ENCODE data around the gene SNX19. TPM values are rescaled to one million over a fixed set of nuclear protein-coding genes. Genes with fewer than 3 reads are reported as not detected.
A peak's percentile ranks its signal among the peaks of the same experiment; 100 is the strongest.

The SNX19 gene
- total and polyA plus RNA-seq, 2 experiments from 2014 or later = 5.2 to 30.0 TPM

- peaks cover 1% of the 10 kb centered on the region for H3K27me3 Mint-ChIP-seq (ENCODE audit: insufficient read depth, low read depth, poor library complexity)
- Histone ChIP-seq H4K20me1 (replicated peaks; ENCODE audit: insufficient read depth) (no peaks in the 10 kb centered on the region), H3K9me2 (ENCODE audit: insufficient read depth) (no peaks in the 10 kb centered on the region; the same call in 1 of the 2 replicates), H3K27me3 (ENCODE audit: insufficient read depth) (no peaks in the 10 kb centered on the region), H3K4me3 (no peak overlapping the region), H3K4me2 (no peak overlapping the region), H3K36me3 (ENCODE audit: insufficient read depth) (no peaks in the 10 kb centered on the region), H2AFZ (peak overlapping the region; percentile 91), H3K27ac (ENCODE audit: low read depth) (no peak overlapping the region), H3F3A (replicated peaks; ENCODE audit: low read depth) (no peaks in the 10 kb centered on the region), H3K79me2 (replicated peaks; ENCODE audit: insufficient read depth) (no peaks in the 10 kb centered on the region), H3K4me1 (ENCODE audit: insufficient read depth) (no peaks in the 10 kb centered on the region)
- DNase-seq (ENCODE audit: low spot score) (no peak), ATAC-seq (no peak)
- H3K4me1 Mint-ChIP-seq = no peaks in the 10 kb centered on the region; the same call in 2 of the 3 replicates
- H3K27ac Mint-ChIP-seq = no peak overlapping the region
- TF ChIP-seq REST (IDR thresholded peaks at IDR 0.05; ENCODE audit: unreplicated experiment) (no peak), ETS1 (IDR thresholded peaks at IDR 0.05) (no peak), NANOG (IDR thresholded peaks at IDR 0.05; ENCODE audit: borderline replicate concordance) (no peak), CREB1 (CRISPR knock-in tag; IDR thresholded peaks at IDR 0.05; ENCODE audit: low read depth) (no peak), POLR2AphosphoS5 (IDR thresholded peaks at IDR 0.05; ENCODE audit: low read depth) (no peak), ZNF114 (CRISPR knock-in tag; IDR thresholded peaks at IDR 0.05) (no peak), JUNB (IDR thresholded peaks at IDR 0.05; ENCODE audit: unreplicated experiment) (no peak), EZH2phosphoT487 (IDR thresholded peaks at IDR 0.05; ENCODE audit: unreplicated experiment) (no peak), ZNF331 (CRISPR knock-in tag; IDR thresholded peaks at IDR 0.05; ENCODE audit: low read depth) (no peak), EZH2 (IDR thresholded peaks at IDR 0.05; ENCODE audit: low read depth, unreplicated experiment) (no peak), STAT1 (IDR thresholded peaks at IDR 0.05; ENCODE audit: unreplicated experiment) (no peak)
- TF ChIP-seq, protein P1, sequence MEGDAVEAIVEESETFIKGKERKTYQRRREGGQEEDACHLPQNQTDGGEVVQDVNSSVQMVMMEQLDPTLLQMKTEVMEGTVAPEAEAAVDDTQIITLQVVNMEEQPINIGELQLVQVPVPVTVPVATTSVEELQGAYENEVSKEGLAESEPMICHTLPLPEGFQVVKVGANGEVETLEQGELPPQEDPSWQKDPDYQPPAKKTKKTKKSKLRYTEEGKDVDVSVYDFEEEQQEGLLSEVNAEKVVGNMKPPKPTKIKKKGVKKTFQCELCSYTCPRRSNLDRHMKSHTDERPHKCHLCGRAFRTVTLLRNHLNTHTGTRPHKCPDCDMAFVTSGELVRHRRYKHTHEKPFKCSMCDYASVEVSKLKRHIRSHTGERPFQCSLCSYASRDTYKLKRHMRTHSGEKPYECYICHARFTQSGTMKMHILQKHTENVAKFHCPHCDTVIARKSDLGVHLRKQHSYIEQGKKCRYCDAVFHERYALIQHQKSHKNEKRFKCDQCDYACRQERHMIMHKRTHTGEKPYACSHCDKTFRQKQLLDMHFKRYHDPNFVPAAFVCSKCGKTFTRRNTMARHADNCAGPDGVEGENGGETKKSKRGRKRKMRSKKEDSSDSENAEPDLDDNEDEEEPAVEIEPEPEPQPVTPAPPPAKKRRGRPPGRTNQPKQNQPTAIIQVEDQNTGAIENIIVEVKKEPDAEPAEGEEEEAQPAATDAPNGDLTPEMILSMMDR (conservative IDR thresholded peaks at IDR 0.05; ENCODE audit: low read depth in 2 of 2) = no peak
- TF ChIP-seq, protein P2, sequence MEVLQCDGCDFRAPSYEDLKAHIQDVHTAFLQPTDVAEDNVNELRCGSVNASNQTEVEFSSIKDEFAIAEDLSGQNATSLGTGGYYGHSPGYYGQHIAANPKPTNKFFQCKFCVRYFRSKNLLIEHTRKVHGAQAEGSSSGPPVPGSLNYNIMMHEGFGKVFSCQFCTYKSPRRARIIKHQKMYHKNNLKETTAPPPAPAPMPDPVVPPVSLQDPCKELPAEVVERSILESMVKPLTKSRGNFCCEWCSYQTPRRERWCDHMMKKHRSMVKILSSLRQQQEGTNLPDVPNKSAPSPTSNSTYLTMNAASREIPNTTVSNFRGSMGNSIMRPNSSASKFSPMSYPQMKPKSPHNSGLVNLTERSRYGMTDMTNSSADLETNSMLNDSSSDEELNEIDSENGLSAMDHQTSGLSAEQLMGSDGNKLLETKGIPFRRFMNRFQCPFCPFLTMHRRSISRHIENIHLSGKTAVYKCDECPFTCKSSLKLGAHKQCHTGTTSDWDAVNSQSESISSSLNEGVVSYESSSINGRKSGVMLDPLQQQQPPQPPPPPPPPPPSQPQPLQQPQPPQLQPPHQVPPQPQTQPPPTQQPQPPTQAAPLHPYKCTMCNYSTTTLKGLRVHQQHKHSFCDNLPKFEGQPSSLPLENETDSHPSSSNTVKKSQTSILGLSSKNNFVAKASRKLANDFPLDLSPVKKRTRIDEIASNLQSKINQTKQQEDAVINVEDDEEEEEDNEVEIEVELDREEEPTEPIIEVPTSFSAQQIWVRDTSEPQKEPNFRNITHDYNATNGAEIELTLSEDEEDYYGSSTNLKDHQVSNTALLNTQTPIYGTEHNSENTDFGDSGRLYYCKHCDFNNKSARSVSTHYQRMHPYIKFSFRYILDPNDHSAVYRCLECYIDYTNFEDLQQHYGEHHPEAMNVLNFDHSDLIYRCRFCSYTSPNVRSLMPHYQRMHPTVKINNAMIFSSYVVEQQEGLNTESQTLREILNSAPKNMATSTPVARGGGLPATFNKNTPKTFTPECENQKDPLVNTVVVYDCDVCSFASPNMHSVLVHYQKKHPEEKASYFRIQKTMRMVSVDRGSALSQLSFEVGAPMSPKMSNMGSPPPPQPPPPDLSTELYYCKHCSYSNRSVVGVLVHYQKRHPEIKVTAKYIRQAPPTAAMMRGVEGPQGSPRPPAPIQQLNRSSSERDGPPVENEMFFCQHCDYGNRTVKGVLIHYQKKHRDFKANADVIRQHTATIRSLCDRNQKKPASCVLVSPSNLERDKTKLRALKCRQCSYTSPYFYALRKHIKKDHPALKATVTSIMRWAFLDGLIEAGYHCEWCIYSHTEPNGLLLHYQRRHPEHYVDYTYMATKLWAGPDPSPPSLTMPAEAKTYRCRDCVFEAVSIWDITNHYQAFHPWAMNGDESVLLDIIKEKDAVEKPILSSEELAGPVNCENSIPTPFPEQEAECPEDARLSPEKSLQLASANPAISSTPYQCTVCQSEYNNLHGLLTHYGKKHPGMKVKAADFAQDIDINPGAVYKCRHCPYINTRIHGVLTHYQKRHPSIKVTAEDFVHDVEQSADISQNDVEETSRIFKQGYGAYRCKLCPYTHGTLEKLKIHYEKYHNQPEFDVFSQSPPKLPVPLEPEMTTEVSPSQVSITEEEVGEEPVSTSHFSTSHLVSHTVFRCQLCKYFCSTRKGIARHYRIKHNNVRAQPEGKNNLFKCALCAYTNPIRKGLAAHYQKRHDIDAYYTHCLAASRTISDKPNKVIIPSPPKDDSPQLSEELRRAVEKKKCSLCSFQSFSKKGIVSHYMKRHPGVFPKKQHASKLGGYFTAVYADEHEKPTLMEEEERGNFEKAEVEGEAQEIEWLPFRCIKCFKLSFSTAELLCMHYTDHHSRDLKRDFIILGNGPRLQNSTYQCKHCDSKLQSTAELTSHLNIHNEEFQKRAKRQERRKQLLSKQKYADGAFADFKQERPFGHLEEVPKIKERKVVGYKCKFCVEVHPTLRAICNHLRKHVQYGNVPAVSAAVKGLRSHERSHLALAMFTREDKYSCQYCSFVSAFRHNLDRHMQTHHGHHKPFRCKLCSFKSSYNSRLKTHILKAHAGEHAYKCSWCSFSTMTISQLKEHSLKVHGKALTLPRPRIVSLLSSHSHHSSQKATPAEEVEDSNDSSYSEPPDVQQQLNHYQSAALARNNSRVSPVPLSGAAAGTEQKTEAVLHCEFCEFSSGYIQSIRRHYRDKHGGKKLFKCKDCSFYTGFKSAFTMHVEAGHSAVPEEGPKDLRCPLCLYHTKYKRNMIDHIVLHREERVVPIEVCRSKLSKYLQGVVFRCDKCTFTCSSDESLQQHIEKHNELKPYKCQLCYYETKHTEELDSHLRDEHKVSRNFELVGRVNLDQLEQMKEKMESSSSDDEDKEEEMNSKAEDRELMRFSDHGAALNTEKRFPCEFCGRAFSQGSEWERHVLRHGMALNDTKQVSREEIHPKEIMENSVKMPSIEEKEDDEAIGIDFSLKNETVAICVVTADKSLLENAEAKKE (CRISPR knock-in tag; IDR thresholded peaks at IDR 0.05) = no peak
- H3K36me3 Mint-ChIP-seq (ENCODE audit: low read depth) = no peaks in the 10 kb centered on the region
- no peak overlapping the region for H3K4me3 Mint-ChIP-seq
- H3K9me3 Mint-ChIP-seq = no peaks in the 10 kb centered on the region
Measured at GRCh38 chr11:130947481-130947880, 31.2 kb upstream of the SNX19 start.

Data from GM23338 (cell line).